ENCODE measurements around the gene SEC16B. TPM values are rescaled to one million over a fixed set of nuclear protein-coding genes. Genes with fewer than 3 reads are reported as not detected.
"Not testable (repeated sequence)": the region's sequence is repeated elsewhere in the genome, so short reads cannot be mapped to it uniquely, and the experiment has no call there.

The SEC16B gene
- total and polyA plus RNA-seq, 8 donors = 3.3 to 53.9 (median 13.4) TPM

DNA sequence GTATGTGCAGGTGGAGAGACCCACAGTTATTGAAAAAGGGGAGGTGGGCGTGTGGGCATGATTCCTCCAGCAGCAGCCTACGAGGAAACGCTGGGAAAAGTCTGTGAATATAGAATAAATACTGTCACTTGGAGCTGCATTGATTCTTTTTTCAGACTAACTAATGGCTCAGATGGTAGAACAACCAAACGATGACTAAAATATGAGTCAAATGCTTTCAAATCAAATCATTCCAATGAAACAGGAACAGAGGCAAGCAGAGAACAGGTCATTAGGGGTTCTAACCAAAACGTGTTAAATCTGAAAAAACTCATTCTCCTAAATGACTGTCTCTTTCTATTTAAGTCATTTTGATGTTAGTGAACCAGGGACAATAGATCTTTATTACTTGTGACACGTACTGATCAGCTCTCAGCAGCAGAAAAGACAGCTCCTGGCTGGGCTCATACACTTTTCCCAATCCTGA lies 35.1 kb upstream of the SEC16B start:
- no peak for DNase-seq
- WGBS, 5 donors = 57 to 73% (median 70%) methylated on average over 6 of the region's 6 CpGs
- intact Hi-C loops (cut with DNase I; ENCODE audit: low total_unique reads) = no loop called here

DNA sequence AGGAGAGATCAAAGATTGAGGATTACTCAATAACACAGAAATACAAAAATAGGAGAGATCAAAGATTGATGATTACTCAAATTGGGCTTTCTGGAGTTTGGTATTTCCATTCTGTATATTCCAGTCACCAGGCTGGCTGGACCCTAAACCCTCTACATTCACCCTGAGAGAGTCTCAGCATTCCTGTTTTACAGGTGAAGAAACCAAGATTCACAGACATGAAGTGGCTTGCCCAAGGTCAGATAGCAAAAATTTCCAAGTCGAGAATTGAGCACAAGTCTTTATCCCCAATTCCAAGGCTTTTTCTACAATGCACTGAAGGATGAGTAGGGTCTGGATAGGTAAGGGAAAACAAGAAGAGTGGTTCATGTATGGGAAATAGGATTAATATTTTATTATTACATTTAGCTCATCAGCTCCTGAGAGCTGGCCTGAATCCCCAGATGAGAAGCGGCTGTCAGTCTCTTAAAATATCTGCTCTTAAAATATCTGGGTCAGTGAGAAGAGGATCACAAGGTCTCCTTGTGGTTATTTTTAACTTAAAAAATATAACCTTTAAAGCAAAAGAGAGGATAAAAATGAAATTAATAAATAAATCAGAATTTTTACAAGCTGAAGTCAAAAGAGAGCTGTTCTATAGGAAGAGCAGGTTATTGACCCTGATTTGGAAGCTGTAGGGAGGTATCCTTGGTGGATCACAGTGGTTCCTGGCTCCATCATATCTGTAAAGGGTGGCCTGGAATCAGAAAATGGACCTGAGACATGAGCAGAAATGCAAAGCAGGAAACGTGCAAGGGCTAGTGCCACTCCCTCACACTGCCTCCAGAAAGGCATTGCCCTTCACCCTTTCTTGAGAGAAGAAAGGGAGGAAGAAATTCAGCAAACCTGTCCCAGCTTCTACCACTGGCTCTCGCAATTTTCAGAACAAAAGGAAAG lies 29.1 kb upstream of the SEC16B start:
- 72 to 85% (median 82%) methylated on average over 4 of the region's 4 CpGs for WGBS, 5 donors

More for the DNA sequence above, 35.1 kb upstream of the SEC16B start:
- Histone ChIP-seq H3K27ac (no peak overlapping the region), H3K4me1 (no peaks in the 10 kb centered on the region), H3K4me3 (no peak overlapping the region), H3K9me3 (no peaks in the 10 kb centered on the region), H3K27me3 (no peaks in the 10 kb centered on the region), H3K36me3 (peaks cover 0 to 34% (median 14%) of the 10 kb centered on the region in 4 donors)
- TF ChIP-seq, protein P1, sequence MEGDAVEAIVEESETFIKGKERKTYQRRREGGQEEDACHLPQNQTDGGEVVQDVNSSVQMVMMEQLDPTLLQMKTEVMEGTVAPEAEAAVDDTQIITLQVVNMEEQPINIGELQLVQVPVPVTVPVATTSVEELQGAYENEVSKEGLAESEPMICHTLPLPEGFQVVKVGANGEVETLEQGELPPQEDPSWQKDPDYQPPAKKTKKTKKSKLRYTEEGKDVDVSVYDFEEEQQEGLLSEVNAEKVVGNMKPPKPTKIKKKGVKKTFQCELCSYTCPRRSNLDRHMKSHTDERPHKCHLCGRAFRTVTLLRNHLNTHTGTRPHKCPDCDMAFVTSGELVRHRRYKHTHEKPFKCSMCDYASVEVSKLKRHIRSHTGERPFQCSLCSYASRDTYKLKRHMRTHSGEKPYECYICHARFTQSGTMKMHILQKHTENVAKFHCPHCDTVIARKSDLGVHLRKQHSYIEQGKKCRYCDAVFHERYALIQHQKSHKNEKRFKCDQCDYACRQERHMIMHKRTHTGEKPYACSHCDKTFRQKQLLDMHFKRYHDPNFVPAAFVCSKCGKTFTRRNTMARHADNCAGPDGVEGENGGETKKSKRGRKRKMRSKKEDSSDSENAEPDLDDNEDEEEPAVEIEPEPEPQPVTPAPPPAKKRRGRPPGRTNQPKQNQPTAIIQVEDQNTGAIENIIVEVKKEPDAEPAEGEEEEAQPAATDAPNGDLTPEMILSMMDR (IDR thresholded peaks at IDR 0.05) = no peak
- no peak for TF ChIP-seq EP300 (IDR thresholded peaks at IDR 0.05)
- no peak for TF ChIP-seq POLR2A (IDR thresholded peaks at IDR 0.05)
- TF ChIP-seq POLR2AphosphoS5 (IDR thresholded peaks at IDR 0.05) = no peak

DNA sequence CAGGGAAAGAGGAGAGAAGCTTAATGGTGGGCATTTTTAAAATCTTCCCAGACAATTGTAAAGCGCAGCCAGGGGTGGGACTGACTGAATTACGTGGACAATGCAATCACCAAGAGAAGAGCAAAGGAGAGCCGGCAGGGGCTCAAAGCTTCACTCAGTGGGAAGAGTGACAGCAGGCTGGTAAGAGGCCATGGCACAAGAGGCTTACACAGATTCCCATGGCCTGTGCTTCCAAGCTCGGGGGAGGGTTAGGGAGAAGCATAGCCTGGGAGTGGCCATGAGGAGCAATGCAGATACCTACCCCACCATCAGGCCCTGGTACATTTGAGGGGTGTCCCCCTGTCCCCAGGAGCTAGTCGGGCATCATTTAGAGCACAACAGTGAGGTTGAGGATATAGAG lies 27.1 kb upstream of the SEC16B start:
- H3K27ac ChIP-seq = no peak overlapping the region
- peaks cover 0 to 27% (median 0%) of the 10 kb centered on the region in 4 donors for H3K36me3 ChIP-seq
- no peak for TF ChIP-seq POLR2AphosphoS5 (IDR thresholded peaks at IDR 0.05)
- no peak for TF ChIP-seq EP300 (IDR thresholded peaks at IDR 0.05)
- TF ChIP-seq, protein P1 (IDR thresholded peaks at IDR 0.05) = no peak
- no peak for TF ChIP-seq POLR2A (IDR thresholded peaks at IDR 0.05)
- no peaks in the 10 kb centered on the region for H3K27me3 ChIP-seq
- H3K4me1 ChIP-seq = no peaks in the 10 kb centered on the region
- H3K9me3 ChIP-seq = no peaks in the 10 kb centered on the region
- intact Hi-C loops (cut with DNase I; ENCODE audit: low total_unique reads) = no loop called here
- WGBS, 5 donors = 91 to 97% (median 91%) methylated on average over 5 of the region's 5 CpGs
- H3K4me3 ChIP-seq = no peak overlapping the region
- DNase-seq = no peak

More for the DNA sequence above, 29.1 kb upstream of the SEC16B start:
- Histone ChIP-seq H3K4me1 (no peaks in the 10 kb centered on the region), H3K27me3 (no peaks in the 10 kb centered on the region), H3K27ac (no peak overlapping the region), H3K36me3 (peaks cover 0 to 17% (median 0%) of the 10 kb centered on the region in 4 donors), H3K9me3 (no peaks in the 10 kb centered on the region), H3K4me3 (no peak overlapping the region)
- DNase-seq = no peak
- intact Hi-C loops (cut with DNase I; ENCODE audit: low total_unique reads) = no loop called here
- TF ChIP-seq POLR2A (IDR thresholded peaks at IDR 0.05) = no peak
- TF ChIP-seq EP300 (IDR thresholded peaks at IDR 0.05) = no peak
- no peak for TF ChIP-seq POLR2AphosphoS5 (IDR thresholded peaks at IDR 0.05)
- TF ChIP-seq, protein P1 (IDR thresholded peaks at IDR 0.05) = no peak

DNA sequence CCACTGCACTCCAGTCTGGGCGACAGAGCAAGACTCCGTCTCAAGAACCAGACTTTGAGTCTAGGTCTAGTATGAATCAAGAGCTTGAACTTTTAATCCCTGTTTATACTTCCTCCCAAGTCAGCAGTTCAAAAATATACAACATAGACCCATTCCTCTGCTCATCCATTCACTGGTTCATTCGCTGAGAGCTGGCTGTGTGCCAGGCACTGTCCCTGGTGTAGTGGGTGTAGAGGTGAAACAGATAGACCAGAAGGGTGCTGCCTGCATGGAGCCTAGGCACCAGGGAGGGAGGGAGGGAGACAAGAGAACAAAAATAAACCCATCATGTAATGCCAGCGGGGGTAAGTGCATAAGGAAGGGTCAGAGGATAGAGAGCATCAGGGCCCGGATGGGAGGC lies 25.5 kb upstream of the SEC16B start:
- H3K4me1 ChIP-seq = no peaks in the 10 kb centered on the region
- DNase-seq = no peak
- H3K27me3 ChIP-seq = no peaks in the 10 kb centered on the region
- H3K36me3 ChIP-seq = peaks cover 0 to 22% (median 0%) of the 10 kb centered on the region in 4 donors
- TF ChIP-seq POLR2AphosphoS5 (IDR thresholded peaks at IDR 0.05) (no peak), EP300 (IDR thresholded peaks at IDR 0.05) (no peak), POLR2A (IDR thresholded peaks at IDR 0.05) (no peak)
- TF ChIP-seq, protein P1 (IDR thresholded peaks at IDR 0.05) = no peak
- intact Hi-C loops (cut with DNase I; ENCODE audit: low total_unique reads) = no loop called here
- peaks cover 0 to 4% (median 0%) of the 10 kb centered on the region in 4 donors for H3K9me3 ChIP-seq
- H3K4me3 ChIP-seq = no peak overlapping the region
- WGBS, 5 donors = 90 to 94% (median 92%) methylated on average over 5 of the region's 5 CpGs
- H3K27ac ChIP-seq = no peak overlapping the region

DNA sequence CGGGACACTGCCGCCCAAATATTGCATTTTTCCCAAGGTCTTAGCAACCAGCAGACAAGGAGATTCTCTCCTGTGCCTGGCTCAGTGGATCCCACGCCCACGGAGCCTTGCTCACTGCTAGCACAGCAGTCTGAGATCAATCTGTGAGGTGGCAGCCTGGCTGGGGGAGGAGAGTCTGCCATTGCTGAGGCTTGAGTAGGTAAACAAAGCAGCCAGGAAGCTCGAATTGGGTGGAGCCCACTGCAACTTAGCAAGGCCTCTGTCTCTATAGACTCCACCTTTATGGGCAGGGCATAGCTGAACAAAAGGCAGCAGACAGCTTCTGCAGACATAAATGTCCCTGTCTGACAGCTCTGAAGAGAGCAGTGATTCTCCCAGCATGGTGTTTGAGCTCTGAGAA lies 16.4 kb upstream of the SEC16B start:
- H3K27me3 ChIP-seq; intact Hi-C loops (cut with DNase I; ENCODE audit: low total_unique reads); H3K4me3 ChIP-seq; H3K4me1 ChIP-seq; H3K27ac ChIP-seq: not testable (repeated sequence)
- Histone ChIP-seq H3K36me3 (peaks cover 0 to 19% (median 0%) of the 10 kb centered on the region in 4 donors), H3K9me3 (peaks cover 0 to 14% (median 7%) of the 10 kb centered on the region in 4 donors)
- WGBS, 5 donors = 65 to 73% (median 66%) methylated on average over 5 of the region's 5 CpGs
- DNase-seq = peak; percentile 34 to 41
